Upper lobe of left lung (tissue), 6 donors: ENCODE results near the gene COL12A1. TPM values are rescaled to one million over a fixed set of nuclear protein-coding genes. Genes with fewer than 3 reads are reported as not detected.

Experiments
- ATAC-seq, 2 donors: fragments of 200-7000 bp; cut with Tn5 transposase; one replicate each; pipeline ENCODE4 v1.9.1; 2022; ENCODE audit warnings: mild to moderate bottlenecking in 2 of 2, moderate library complexity in 2 of 2; ENCODE audit not compliant: low FRiP score in 2 of 2
- DNase-seq, 2 donors: peaks; one replicate each; pipeline ENCODE4 v3.0.0-alpha.2; 2019 to 2020
- H3K27ac ChIP-seq, 4 donors: fragments of 200-600 bp; sonication (generic); one replicate each; pipeline ENCODE4 v1.5.1; 2016 to 2019
- H3K27me3 ChIP-seq, 4 donors: fragments of 200-600 bp; sonication (generic); one replicate each; pipeline ENCODE4 v1.5.1; 2017 to 2019
- H3K36me3 ChIP-seq, 4 donors: fragments of 200-600 bp; sonication (generic); one replicate each; pipeline ENCODE4 v1.5.1; 2016 to 2019
- H3K4me1 ChIP-seq, 4 donors: fragments of 200-600 bp; sonication (generic); one replicate each; pipeline ENCODE4 v1.5.1; 2018 to 2019
- H3K4me3 ChIP-seq, 4 donors: fragments of 200-600 bp; sonication (generic); one replicate each; pipeline ENCODE4 v1.5.1; 2017 to 2019; ENCODE audit warnings: mild to moderate bottlenecking in 2 of 4, moderate library complexity in 1 of 4
- H3K9me3 ChIP-seq, 4 donors: fragments of 200-600 bp; sonication (generic); one replicate each; pipeline ENCODE4 v1.5.1; 2018 to 2019
- EP300 ChIP-seq, 4 donors: sonication (generic); formaldehyde crosslinking; IDR thresholded peaks; one replicate each; pipeline ENCODE4 v1.5.1; 2017; ENCODE audit warnings: antibody characterized with exemption in 4 of 4, control low read depth in 2 of 4
- POLR2A ChIP-seq, 4 donors: fragments of 450-650 bp; IDR thresholded peaks; one replicate each; pipeline ENCODE4 v1.5.1; 2016 to 2017; ENCODE audit warnings: antibody characterized with exemption in 4 of 4, mild to moderate bottlenecking in 2 of 4
- POLR2AphosphoS5 ChIP-seq, 2 donors: sonication (generic); formaldehyde crosslinking; IDR thresholded peaks; one replicate each; pipeline ENCODE4 v1.5.1; 2017; ENCODE audit warnings: antibody characterized with exemption in 2 of 2
- WGBS, 2 donors: methylation state at CpG; one replicate each; pipeline ENCODE4 v1.1.5; 2017 to 2018; 5-methylcytosine and 5-hydroxymethylcytosine counted together
- total RNA-seq, 6 donors: library from RNA; depleted of rRNA in 4 of 6; stranded (reverse); fragments of >200 nt in 4 of 6; gene quantifications; one replicate each; pipeline versions ENCODE4 v1.1.0 to v1.2.1, GENCODE V29; 2016 to 2021
- TF ChIP-seq, protein P1 (sequence below), 6 experiments: fragments of 450-650 bp in 4 of 6; fragments of 200-600 bp in 2 of 6; sonication (generic) in 2 of 6; IDR thresholded peaks; one replicate each; pipeline ENCODE4 v1.5.1; 2016 to 2019; ENCODE audit warnings: antibody characterized with exemption in 6 of 6
- donor health status: DM: no; HTN: no; CAD: no; lungs with moderate emphysema.
- donor health status: DM: no; HTN: yes; CAD: no; lungs with severe emphysema.

Gene COL12A1
- total RNA-seq, 6 donors from 2014 or later = 33.3 to 176 (median 76.9) TPM

DNA sequence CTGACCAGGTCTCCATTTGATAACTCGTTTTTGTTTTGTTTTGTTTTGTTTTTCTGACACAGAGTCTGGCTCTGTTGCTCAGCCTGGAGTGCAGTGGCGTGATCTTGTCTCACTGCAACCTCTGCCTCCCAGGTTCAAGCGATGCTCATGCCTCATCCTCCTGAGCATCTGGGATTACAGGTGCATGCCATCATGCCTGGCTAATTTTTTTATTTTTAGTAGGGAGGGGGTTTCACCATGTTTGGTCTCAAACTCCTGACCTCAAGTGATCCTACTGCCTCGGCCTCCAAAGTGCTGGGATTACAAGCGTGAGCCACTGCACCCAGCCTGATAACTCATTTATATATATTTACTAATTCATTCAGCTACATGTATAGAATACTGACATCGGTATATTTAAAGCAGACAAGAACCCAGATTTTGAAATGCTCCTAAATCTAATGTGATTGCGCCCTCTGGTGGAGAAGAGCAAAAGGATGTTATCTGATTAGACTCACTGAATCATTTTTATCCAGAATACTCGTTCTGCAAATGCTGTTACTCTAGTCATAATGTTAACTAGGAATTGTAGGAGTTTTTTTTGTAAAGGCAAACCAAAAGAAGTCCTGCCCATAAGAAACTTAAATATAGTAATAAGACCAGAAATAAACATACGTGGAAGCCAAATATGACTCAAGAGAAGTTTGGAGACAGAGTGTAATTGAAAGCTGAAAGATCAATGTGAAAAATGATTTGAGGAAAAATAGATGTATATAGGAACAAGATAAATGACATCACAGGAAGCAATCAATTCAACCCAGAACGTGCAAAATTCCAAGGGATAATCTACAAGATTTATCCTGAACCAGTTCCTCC is 5.3 kb upstream of the COL12A1 start:
- no peak for ATAC-seq
- H3K9me3 ChIP-seq = no peaks in the 10 kb centered on the region
- H3K27ac ChIP-seq = no peak overlapping the region
- H3K4me3 ChIP-seq = no peak overlapping the region
- peaks cover 0 to 23% (median 2%) of the 10 kb centered on the region in 4 donors for H3K27me3 ChIP-seq
- 27 to 31% methylated on average over 10 of the region's 10 CpGs for WGBS, 2 donors
- TF ChIP-seq POLR2A (IDR thresholded peaks at IDR 0.05) = no peak
- TF ChIP-seq, protein P1, sequence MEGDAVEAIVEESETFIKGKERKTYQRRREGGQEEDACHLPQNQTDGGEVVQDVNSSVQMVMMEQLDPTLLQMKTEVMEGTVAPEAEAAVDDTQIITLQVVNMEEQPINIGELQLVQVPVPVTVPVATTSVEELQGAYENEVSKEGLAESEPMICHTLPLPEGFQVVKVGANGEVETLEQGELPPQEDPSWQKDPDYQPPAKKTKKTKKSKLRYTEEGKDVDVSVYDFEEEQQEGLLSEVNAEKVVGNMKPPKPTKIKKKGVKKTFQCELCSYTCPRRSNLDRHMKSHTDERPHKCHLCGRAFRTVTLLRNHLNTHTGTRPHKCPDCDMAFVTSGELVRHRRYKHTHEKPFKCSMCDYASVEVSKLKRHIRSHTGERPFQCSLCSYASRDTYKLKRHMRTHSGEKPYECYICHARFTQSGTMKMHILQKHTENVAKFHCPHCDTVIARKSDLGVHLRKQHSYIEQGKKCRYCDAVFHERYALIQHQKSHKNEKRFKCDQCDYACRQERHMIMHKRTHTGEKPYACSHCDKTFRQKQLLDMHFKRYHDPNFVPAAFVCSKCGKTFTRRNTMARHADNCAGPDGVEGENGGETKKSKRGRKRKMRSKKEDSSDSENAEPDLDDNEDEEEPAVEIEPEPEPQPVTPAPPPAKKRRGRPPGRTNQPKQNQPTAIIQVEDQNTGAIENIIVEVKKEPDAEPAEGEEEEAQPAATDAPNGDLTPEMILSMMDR (IDR thresholded peaks at IDR 0.05) = peak; percentile 42 to 71 (median 68)
- no peaks in the 10 kb centered on the region for H3K36me3 ChIP-seq
- peaks cover 14 to 30% (median 20%) of the 10 kb centered on the region in 4 donors for H3K4me1 ChIP-seq
- DNase-seq = peak in 1 of 2 donors; percentile 49

DNA sequence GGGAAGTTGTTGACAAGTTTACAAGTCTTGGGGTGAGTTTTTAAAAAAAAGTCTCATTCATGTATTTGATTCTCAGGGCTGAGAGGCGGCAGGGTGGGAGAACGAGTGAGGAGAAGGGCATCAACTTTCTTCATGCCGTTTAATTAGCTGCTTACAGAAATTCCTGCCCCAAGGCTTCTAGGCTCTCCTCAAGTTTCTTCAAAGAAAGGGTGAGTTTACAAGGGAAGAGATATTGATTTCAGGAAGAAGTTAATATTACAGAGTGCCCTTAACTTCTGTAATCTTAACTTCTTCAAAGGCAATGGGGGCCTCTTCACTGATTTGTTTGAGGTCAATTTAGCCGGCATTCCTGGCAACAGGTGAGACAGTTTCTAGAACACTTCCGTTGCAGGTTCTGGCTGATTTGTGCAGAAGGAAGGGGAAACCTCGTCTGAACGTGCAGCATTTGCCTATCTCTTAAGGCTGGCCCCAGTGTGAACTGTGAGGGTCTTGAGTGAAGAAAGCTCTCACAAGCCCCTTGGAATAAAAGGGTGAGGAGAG is 3.4 kb upstream of the COL12A1 start:
- DNase-seq (no peak), ATAC-seq (no peak)
- Histone ChIP-seq H3K36me3 (no peaks in the 10 kb centered on the region), H3K4me3 (no peak overlapping the region), H3K27ac (no peak overlapping the region), H3K9me3 (no peaks in the 10 kb centered on the region), H3K27me3 (peaks cover 0 to 35% (median 8%) of the 10 kb centered on the region in 4 donors), H3K4me1 (peaks cover 31 to 49% (median 38%) of the 10 kb centered on the region in 4 donors)
- TF ChIP-seq POLR2A (IDR thresholded peaks at IDR 0.05) = no peak
- no peak for TF ChIP-seq EP300 (IDR thresholded peaks at IDR 0.05)
- TF ChIP-seq, protein P1 (IDR thresholded peaks at IDR 0.05) = no peak
- TF ChIP-seq POLR2AphosphoS5 (IDR thresholded peaks at IDR 0.05) = no peak
- 18 to 34% methylated on average over 7 of the region's 7 CpGs for WGBS, 2 donors

DNA sequence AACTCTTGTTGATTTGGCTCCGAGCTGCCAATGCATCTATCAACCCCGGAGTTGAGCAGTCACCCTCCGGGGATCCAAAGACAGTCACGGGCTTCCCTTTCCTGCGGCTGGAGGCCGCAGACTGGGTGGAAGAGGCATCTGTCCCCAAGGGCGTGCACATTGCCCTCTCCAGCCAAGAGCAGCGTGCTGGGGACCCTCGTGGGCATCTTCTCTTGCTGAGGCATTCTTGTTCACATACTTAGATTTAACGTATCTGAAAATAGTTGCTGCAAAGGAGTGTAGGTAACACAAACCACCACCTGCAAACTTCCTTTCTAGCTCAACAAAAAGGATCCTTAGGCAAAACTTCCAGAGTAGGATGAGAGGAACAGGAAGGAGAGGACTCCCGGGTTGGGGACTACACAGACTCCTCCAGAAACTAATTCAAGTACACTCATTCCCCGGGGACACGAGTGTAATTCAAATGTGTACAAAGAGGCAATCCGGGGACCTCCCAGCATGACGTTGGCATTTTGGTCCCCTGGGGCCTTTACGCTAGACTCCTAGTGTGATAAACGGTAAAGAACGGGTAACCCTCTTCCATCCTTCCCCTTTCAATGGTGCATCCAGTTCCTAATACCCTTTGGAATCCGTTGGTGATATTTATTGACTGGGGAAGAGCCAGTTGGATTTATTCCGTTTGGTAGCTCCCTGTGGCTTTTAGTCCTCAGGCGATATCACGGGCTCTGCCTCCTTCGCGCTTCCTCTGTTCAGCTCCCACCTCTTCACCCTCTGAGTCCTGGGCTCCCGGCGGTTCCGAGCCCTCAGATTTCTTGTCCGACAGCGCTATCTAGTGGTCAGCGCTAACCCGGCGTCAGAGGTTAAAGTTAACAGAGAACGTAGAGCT is 2.7 kb upstream of the COL12A1 start:
- WGBS, 2 donors = 6 to 12% methylated on average over 26 to 33 of the region's 33 CpGs
- H3K4me1 ChIP-seq = peaks cover 32 to 53% (median 39%) of the 10 kb centered on the region in 4 donors
- H3K36me3 ChIP-seq = no peaks in the 10 kb centered on the region
- TF ChIP-seq, protein P1 (IDR thresholded peaks at IDR 0.05) = peak; percentile 57 to 84 (median 78)
- TF ChIP-seq POLR2A (IDR thresholded peaks at IDR 0.05) = no peak
- peak; percentile 17 to 81 for DNase-seq
- H3K4me3 ChIP-seq = peak overlapping the region in 2 of 4 donors; percentile 13 to 16
- no peak overlapping the region for H3K27ac ChIP-seq
- H3K27me3 ChIP-seq = peaks cover 0 to 35% (median 8%) of the 10 kb centered on the region in 4 donors
- peak; percentile 71 to 85 for ATAC-seq
- no peaks in the 10 kb centered on the region for H3K9me3 ChIP-seq

DNA sequence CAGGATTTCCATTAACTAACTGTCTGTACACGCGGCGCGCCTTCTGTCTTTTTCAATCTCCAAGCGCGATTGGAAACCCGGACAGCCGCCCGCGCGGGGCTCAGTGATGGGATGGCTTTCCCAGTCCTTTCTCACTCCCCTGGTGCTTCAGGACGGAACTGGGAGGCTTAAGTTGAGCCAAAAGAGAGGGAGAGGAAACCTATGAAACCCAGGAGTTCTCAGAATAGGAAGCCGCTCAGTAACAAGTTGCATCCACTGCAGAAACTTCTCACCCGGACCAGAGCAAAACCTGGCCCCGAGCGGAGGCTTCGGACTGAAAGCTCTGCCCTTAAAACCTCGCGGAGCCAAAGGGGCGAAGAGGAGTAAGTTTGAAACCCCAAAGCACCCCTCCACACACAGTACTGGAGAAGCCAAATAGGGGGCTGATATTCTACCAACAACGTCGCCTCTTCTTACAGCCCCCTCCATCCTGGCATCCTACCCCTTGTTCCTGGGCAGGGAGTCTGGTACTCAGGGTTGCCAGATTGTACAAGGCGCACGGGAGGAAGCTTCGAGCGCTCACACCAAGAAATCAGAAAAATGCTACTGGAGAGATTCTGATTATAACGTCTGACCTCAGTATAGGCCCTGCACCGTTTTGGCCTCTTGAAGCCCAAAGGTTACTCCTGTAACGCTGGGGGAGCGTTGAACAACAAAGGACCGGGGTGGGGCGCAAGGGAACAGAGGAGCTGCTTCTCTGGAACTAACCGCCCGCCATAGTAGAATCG is 906 bp upstream of the COL12A1 start:
- ATAC-seq (peak in 1 of 2 donors; percentile 18), DNase-seq (peak in 1 of 2 donors; percentile 72)
- Histone ChIP-seq H3K27me3 (peaks cover 0 to 41% (median 10%) of the 10 kb centered on the region in 4 donors), H3K9me3 (no peaks in the 10 kb centered on the region), H3K36me3 (no peaks in the 10 kb centered on the region), H3K27ac (no peak overlapping the region), H3K4me1 (peaks cover 35 to 60% (median 43%) of the 10 kb centered on the region in 4 donors), H3K4me3 (peak overlapping the region in 3 of 4 donors; percentile 43 to 56 (median 55))
- 29 to 35% methylated on average over 35 of the region's 35 CpGs for WGBS, 2 donors
- TF ChIP-seq, protein P1 (IDR thresholded peaks at IDR 0.05) = no peak
- TF ChIP-seq POLR2AphosphoS5 (IDR thresholded peaks at IDR 0.05) = no peak
- TF ChIP-seq EP300 (IDR thresholded peaks at IDR 0.05) = no peak
- no peak for TF ChIP-seq POLR2A (IDR thresholded peaks at IDR 0.05)
